Body of pancreas (tissue), 4 donors: ENCODE data around the gene NRIP1. TPM values are rescaled to one million over a fixed set of nuclear protein-coding genes. Genes with fewer than 3 reads are reported as not detected.
A peak's percentile ranks its signal among the peaks of the same experiment; 100 is the strongest.

Experiments used
- ATAC-seq: fragments of 150-250 bp; one replicate; pipeline ENCODE4 v1.9.1; 2016
- DNase-seq, 4 donors: peaks; one replicate each; pipeline ENCODE4 v3.0.0-alpha.2; 2019
- H3K27ac ChIP-seq, 4 donors: fragments of 200-600 bp; sonication (generic); 1 replicate in 3 of 4; 2 replicates in 1 of 4; pipeline versions ENCODE4 v1.5.1 to v1.6.1; 2016 to 2019; ENCODE audit warnings: mild to moderate bottlenecking in 1 of 4, mixed read lengths in 1 of 4, moderate library complexity in 1 of 4
- H3K27me3 ChIP-seq, 2 donors: fragments of 200-600 bp; sonication (generic); one replicate each; pipeline ENCODE4 v1.6.0; 2016; ENCODE audit warnings: mild to moderate bottlenecking in 1 of 2
- H3K36me3 ChIP-seq, 2 donors: fragments of 200-600 bp; sonication (generic); replicated peaks in 1 of 2; 2 replicates each; pipeline ENCODE4 v1.5.1; 2016; ENCODE audit warnings: low read depth in 2 of 2; ENCODE audit not compliant: insufficient read depth in 1 of 2
- H3K4me1 ChIP-seq: fragments of 200-600 bp; sonication (generic); one replicate; pipeline ENCODE4 v1.6.0; 2016
- H3K4me3 ChIP-seq, 2 donors: fragments of 200-600 bp; sonication (generic); 1 replicate in 1 of 2; 2 replicates in 1 of 2; pipeline ENCODE4 v1.5.1; 2016 to 2019
- H3K9me3 ChIP-seq, 3 donors: fragments of 200-600 bp; sonication (generic); 1 replicate in 2 of 3; 2 replicates in 1 of 3; pipeline ENCODE4 v1.5.1; 2016
- POLR2A ChIP-seq, 3 donors: fragments of 450-650 bp; IDR thresholded peaks; one replicate each; pipeline ENCODE4 v1.6.1; 2016; ENCODE audit warnings: antibody characterized with exemption in 3 of 3, mild to moderate bottlenecking in 2 of 3
- WGBS, 2 donors: methylation state at CpG; one replicate each; pipeline ENCODE4 v1.1.5; 2017; 5-methylcytosine and 5-hydroxymethylcytosine counted together
- intact Hi-C: fragments of 100-400 bp; cut with DNase I; formaldehyde crosslinking; loops from one replicate; pipeline ENCODE4 v1.15.1; 2023
- total RNA-seq, 2 donors: library from RNA; depleted of rRNA; stranded (reverse); fragments of >200 nt; gene quantifications; one replicate each; pipeline ENCODE4 v1.1.0, GENCODE V29; 2016
- TF ChIP-seq, protein P1 (sequence below), 7 experiments: fragments of 450-650 bp in 4 of 7; fragments of 200-600 bp in 3 of 7; sonication (generic) in 3 of 7; IDR thresholded peaks; one replicate each; pipeline ENCODE4 v1.5.1; 2016 to 2019; ENCODE audit warnings: antibody characterized with exemption in 7 of 7

NRIP1 gene
- total RNA-seq, 2 donors from 2014 or later: 18.5 to 27.8 TPM

GRCh38 chr21:14977814-14978213, 87.0 kb downstream of the NRIP1 start:
- Histone ChIP-seq H3K4me1 (peaks cover 11% of the 10 kb centered on the region), H3K9me3 (no peaks in the 10 kb centered on the region), H3K27me3 (no peaks in the 10 kb centered on the region), H3K27ac (no peak overlapping the region), H3K36me3 (no peaks in the 10 kb centered on the region), H3K4me3 (no peak overlapping the region)
- WGBS, 2 donors: 86 to 91% methylated on average over 5 of the region's 5 CpGs
- DNase-seq: peak in 1 of 4 donors; percentile 17
- intact Hi-C loops: no loop called here
- TF ChIP-seq, protein P1, sequence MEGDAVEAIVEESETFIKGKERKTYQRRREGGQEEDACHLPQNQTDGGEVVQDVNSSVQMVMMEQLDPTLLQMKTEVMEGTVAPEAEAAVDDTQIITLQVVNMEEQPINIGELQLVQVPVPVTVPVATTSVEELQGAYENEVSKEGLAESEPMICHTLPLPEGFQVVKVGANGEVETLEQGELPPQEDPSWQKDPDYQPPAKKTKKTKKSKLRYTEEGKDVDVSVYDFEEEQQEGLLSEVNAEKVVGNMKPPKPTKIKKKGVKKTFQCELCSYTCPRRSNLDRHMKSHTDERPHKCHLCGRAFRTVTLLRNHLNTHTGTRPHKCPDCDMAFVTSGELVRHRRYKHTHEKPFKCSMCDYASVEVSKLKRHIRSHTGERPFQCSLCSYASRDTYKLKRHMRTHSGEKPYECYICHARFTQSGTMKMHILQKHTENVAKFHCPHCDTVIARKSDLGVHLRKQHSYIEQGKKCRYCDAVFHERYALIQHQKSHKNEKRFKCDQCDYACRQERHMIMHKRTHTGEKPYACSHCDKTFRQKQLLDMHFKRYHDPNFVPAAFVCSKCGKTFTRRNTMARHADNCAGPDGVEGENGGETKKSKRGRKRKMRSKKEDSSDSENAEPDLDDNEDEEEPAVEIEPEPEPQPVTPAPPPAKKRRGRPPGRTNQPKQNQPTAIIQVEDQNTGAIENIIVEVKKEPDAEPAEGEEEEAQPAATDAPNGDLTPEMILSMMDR (IDR thresholded peaks at IDR 0.05): no peak
- no peak for TF ChIP-seq POLR2A (IDR thresholded peaks at IDR 0.05)
- ATAC-seq: no peak

DNA sequence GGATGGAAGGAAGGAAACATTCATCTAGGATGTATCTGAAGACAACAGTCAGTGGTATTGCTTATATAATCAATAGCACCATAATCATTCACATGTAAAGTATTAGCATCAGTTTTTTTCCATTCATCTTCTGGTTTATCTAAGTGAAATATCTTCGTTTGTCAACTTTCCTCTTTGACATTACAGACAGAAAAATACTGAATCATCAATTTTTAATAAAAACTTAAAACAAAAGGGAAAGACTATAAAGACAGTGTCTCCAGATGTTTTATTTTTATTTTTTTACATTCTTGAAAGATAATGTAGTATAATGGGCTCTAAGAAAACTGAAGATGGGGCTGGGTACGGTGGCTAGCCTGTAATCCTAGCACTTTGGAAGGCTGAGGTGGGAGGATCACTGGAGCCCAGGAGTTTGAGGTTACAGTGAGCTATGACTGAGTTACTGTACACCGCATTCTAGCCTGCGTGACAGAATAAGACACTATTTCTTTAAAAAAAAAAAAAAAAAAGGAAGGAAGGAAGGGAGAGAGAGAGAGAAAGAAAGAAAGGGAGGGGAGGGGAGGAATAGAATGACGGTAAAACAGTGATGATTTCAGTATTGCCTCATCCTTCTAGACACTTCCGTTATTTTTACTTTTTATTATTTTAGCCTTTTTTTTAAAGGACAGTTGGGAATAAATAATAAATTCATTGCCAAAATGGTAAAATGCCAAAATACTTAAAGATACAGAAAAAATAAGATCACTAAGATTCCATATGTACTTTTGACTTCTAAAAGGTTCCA, 89.5 kb downstream of the NRIP1 start:
- no peak for DNase-seq
- 86 to 91% methylated on average over 6 of the region's 6 CpGs for WGBS, 2 donors

GRCh38 chr21:14972678-14973077, 92.1 kb downstream of the NRIP1 start:
- WGBS, 2 donors: 94 to 95% methylated on average over 6 of the region's 6 CpGs
- H3K27ac ChIP-seq: no peak overlapping the region
- no peak for TF ChIP-seq POLR2A (IDR thresholded peaks at IDR 0.05)
- TF ChIP-seq, protein P1 (IDR thresholded peaks at IDR 0.05): no peak
- intact Hi-C loops: no loop called here
- no peak for DNase-seq
- H3K4me1 ChIP-seq: no peaks in the 10 kb centered on the region
- peaks cover 5 to 6% of the 10 kb centered on the region in 2 donors for H3K36me3 ChIP-seq
- H3K27me3 ChIP-seq: no peaks in the 10 kb centered on the region
- no peaks in the 10 kb centered on the region for H3K9me3 ChIP-seq
- no peak for ATAC-seq
- H3K4me3 ChIP-seq: no peak overlapping the region

More for the DNA sequence above, 89.5 kb downstream of the NRIP1 start:
- Histone ChIP-seq H3K9me3 (no peaks in the 10 kb centered on the region), H3K4me1 (peaks cover 11% of the 10 kb centered on the region), H3K4me3 (no peak overlapping the region), H3K36me3 (no peaks in the 10 kb centered on the region), H3K27ac (no peak overlapping the region), H3K27me3 (no peaks in the 10 kb centered on the region)
- no peak for ATAC-seq
- intact Hi-C loops: no loop called here
- no peak for TF ChIP-seq POLR2A (IDR thresholded peaks at IDR 0.05)
- TF ChIP-seq, protein P1 (IDR thresholded peaks at IDR 0.05): no peak

DNA sequence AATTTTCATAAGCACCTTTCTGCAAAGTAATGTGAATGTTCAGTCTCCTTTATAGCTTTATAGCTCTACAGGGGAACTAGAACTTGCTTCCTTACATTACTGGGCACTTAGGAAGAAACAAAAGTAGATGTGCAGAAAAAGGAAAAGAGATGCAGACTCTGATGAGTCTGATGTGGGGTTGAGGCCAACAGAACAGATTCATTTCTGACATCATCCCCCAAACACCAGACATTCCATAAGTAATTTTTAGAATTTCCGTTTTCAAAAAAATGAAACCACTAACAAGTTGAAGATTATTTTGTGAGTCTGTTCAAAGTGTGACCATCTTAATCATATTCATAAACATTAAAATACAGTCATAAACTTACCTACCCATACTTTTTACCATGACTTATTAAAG, 96.0 kb downstream of the NRIP1 start:
- Histone ChIP-seq H3K36me3 (peaks cover 16 to 19% of the 10 kb centered on the region in 2 donors), H3K4me3 (no peak overlapping the region), H3K27ac (no peak overlapping the region), H3K27me3 (no peaks in the 10 kb centered on the region), H3K4me1 (no peaks in the 10 kb centered on the region), H3K9me3 (no peaks in the 10 kb centered on the region)
- no peak for DNase-seq
- intact Hi-C loops: no loop called here
- TF ChIP-seq, protein P1 (IDR thresholded peaks at IDR 0.05): no peak
- no peak for TF ChIP-seq POLR2A (IDR thresholded peaks at IDR 0.05)
- WGBS, 2 donors: 86 to 94% methylated on average over 1 of the region's 1 CpG
- ATAC-seq: no peak

DNA sequence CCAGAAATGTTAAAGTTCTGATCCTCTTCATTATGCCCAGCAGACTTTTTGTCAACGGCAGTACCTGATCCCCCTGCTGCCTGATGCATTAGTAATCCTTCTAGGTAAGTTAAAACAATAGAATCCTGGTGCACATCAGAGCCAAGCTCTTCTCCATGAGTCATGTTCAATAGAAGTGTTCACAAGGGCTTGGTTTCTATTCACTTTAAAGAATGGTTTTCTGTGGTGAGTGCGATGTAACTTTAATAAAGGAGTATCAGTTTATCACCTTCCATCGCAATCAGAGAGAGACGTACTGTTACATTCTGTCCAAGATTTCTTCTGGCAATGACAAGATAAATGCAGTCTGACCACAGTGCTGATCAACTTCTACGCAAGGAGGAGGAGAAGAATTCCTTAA, 96.8 kb downstream of the NRIP1 start:
- no peak for TF ChIP-seq POLR2A (IDR thresholded peaks at IDR 0.05)
- TF ChIP-seq, protein P1 (IDR thresholded peaks at IDR 0.05): no peak
- DNase-seq (no peak), ATAC-seq (no peak)
- Histone ChIP-seq H3K9me3 (no peaks in the 10 kb centered on the region), H3K4me3 (no peak overlapping the region), H3K27me3 (no peaks in the 10 kb centered on the region), H3K4me1 (no peaks in the 10 kb centered on the region), H3K27ac (no peak overlapping the region), H3K36me3 (peaks cover 16 to 19% of the 10 kb centered on the region in 2 donors)
- 87 to 95% methylated on average over 5 of the region's 5 CpGs for WGBS, 2 donors
- intact Hi-C loops: no loop called here
